Small intestine (tissue), 7 donors: ENCODE results near the gene PTPN9. TPM values are rescaled to one million over a fixed set of nuclear protein-coding genes. Genes with fewer than 3 reads are reported as not detected.
"Not testable (repeated sequence)": the region's sequence is repeated elsewhere in the genome, so short reads cannot be mapped to it uniquely, and the experiment has no call there.

Experiments used
- DNase-seq, 2 donors: peaks; one replicate each; pipeline versions ENCODE4 v3.0.0 to v3.0.0-alpha.2; 2013
- FAIRE-seq: peaks from 2 replicates; lab custom pipeline; 2012; peaks lifted over from hg19 to GRCh38; lab: Jason Lieb, UNC
- H3K27ac ChIP-seq, 3 donors: one replicate each; pipeline ENCODE4 v1.5.1; 2013; ENCODE audit warnings: low read length in 2 of 3, mild to moderate bottlenecking in 2 of 3, control low read depth in 1 of 3, inconsistent platforms in 1 of 3, low read depth in 1 of 3, moderate library complexity in 1 of 3
- H3K27me3 ChIP-seq, 3 donors: one replicate each; pipeline ENCODE4 v1.6.1; 2013; ENCODE audit warnings: low read length in 3 of 3, inconsistent platforms in 1 of 3; ENCODE audit not compliant: control insufficient read depth in 3 of 3, insufficient read depth in 3 of 3
- H3K36me3 ChIP-seq, 3 donors: one replicate each; pipeline ENCODE4 v1.6.1; 2013; ENCODE audit warnings: low read length in 3 of 3, inconsistent platforms in 1 of 3, low read depth in 1 of 3, mild to moderate bottlenecking in 1 of 3, moderate library complexity in 1 of 3; ENCODE audit not compliant: control insufficient read depth in 3 of 3, insufficient read depth in 2 of 3
- H3K4me1 ChIP-seq, 3 donors: one replicate each; pipeline ENCODE4 v1.6.1; 2013; ENCODE audit warnings: low read length in 2 of 3, inconsistent platforms in 1 of 3, low read depth in 1 of 3, mild to moderate bottlenecking in 1 of 3, moderate library complexity in 1 of 3; ENCODE audit not compliant: control insufficient read depth in 3 of 3, insufficient read depth in 2 of 3
- H3K4me3 ChIP-seq, 3 donors: one replicate each; pipeline ENCODE4 v1.5.1; 2013; ENCODE audit warnings: low read length in 3 of 3, control low read depth in 1 of 3, inconsistent platforms in 1 of 3, low read depth in 1 of 3, mild to moderate bottlenecking in 1 of 3, moderate library complexity in 1 of 3
- H3K9me3 ChIP-seq, 2 donors: one replicate each; pipeline ENCODE4 v1.6.1; 2013; ENCODE audit warnings: low read depth in 1 of 2, low read length in 1 of 2; ENCODE audit not compliant: control insufficient read depth in 2 of 2, insufficient read depth in 1 of 2
- WGBS, 3 donors: extraction: QIAGEN DNeasy Blood & Tissue Kit; methylation state at CpG; one replicate each; pipeline ENCODE4 v1.1.7; 2013; 5-methylcytosine and 5-hydroxymethylcytosine counted together
- polyA plus RNA-seq, 4 donors: library from polyadenylated mRNA; stranded (reverse) in 3 of 4; unstranded in 1 of 4; fragments of 200-250 nt in 3 of 4; fragments of 120-200 nt in 1 of 4; gene quantifications; one replicate each; pipeline versions ENCODE4 v1.2.1 to v1.2.3, GENCODE V29; 2013
- donor health status: healthy with polysubstance abuse.
- donor health status: control.
- donor health status: control.
- donor health status: Bipolar disorder and iron deficiency.
- donor health status: healthy.

PTPN9 gene
- polyA plus RNA-seq, 4 donors = 19.7 to 40.2 (median 20.6) TPM

GRCh38 chr15:75533945-75534344, 45.2 kb downstream of the PTPN9 start:
- DNase-seq (no peak), FAIRE-seq (no peak)
- Histone ChIP-seq H3K4me3 (no peak overlapping the region), H3K36me3 (peaks cover 0 to 17% (median 0%) of the 10 kb centered on the region in 3 donors), H3K4me1 (peaks cover 0 to 12% (median 6%) of the 10 kb centered on the region in 3 donors), H3K9me3 (no peaks in the 10 kb centered on the region), H3K27me3 (no peaks in the 10 kb centered on the region), H3K27ac (peak overlapping the region in 1 of 3 donors; percentile 1)
- WGBS, 3 donors = 84 to 97% (median 90%) methylated on average over 1 of the region's 1 CpG

DNA sequence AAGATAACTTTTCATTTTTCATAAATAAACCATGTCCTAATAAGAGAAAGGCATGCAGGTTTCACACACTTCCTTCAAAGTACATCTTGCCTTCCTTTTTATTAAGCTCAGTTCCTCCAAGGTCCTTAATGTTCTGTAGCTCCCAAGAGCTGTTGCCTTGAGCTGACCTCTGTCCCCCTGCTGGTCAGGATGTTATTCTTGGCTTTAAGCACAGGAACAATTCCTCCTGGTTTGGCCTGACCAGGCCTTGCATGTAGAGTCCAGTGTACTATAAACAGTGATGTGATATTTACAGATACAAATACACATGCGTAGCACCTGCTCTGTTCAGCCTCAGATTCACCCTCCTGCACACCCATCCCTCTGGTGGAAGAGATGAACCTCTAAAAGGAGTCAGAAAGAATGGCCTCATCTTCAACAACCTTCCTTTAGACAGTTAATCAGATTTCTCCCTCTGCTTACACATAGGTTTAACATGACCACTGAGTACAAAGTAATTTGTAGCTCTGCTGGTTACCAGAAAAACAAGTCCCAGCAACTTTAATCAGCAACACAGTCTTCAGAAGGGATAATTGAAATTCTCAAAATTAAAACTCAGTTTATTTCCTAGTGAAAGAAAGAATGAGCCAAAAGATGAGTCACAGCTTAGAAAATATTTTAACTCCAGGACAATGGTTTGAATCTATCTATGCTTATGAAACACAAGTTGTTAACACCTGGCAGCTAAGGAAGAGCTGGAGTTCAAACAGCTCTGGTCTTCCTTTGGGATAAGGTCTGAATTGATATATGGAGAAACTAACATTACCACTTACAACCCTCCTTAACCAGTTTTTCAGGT, 46.5 kb downstream of the PTPN9 start:
- 35 to 64% (median 51%) methylated on average over 1 of the region's 1 CpG for WGBS, 3 donors
- DNase-seq (peak; percentile 56 to 69), FAIRE-seq (no peak)
- Histone ChIP-seq H3K36me3 (peaks cover 0 to 17% (median 0%) of the 10 kb centered on the region in 3 donors), H3K27ac (peak overlapping the region in 2 of 3 donors; percentile 37 to 66), H3K4me1 (peaks cover 0 to 12% (median 6%) of the 10 kb centered on the region in 3 donors), H3K9me3 (no peaks in the 10 kb centered on the region), H3K4me3 (no peak overlapping the region), H3K27me3 (no peaks in the 10 kb centered on the region)

- Histone ChIP-seq H3K27ac (peak overlapping the region in 1 of 3 donors; percentile 48), H3K4me1 (peaks cover 0 to 12% (median 6%) of the 10 kb centered on the region in 3 donors), H3K36me3 (peaks cover 0 to 21% (median under 1%) of the 10 kb centered on the region in 3 donors), H3K4me3 (no peak overlapping the region), H3K27me3 (no peaks in the 10 kb centered on the region), H3K9me3 (no peaks in the 10 kb centered on the region)
- no peak for DNase-seq
- FAIRE-seq = no peak
- WGBS, 3 donors = 50 to 64% (median 59%) methylated on average over 3 of the region's 3 CpGs
Observed at GRCh38 chr15:75531041-75531450, 48.1 kb downstream of the PTPN9 start.

- WGBS, 3 donors = 87 to 97% (median 89%) methylated on average over 4 of the region's 4 CpGs
- no peaks in the 10 kb centered on the region for H3K9me3 ChIP-seq
- peaks cover 0 to 27% (median 5%) of the 10 kb centered on the region in 3 donors for H3K36me3 ChIP-seq
- no peak overlapping the region for H3K4me3 ChIP-seq
- peaks cover 0 to 12% (median 6%) of the 10 kb centered on the region in 3 donors for H3K4me1 ChIP-seq
- DNase-seq = no peak
- no peak for FAIRE-seq
- no peaks in the 10 kb centered on the region for H3K27me3 ChIP-seq
- H3K27ac ChIP-seq = no peak overlapping the region
Observed at GRCh38 chr15:75530169-75530568, 48.9 kb downstream of the PTPN9 start.

DNA sequence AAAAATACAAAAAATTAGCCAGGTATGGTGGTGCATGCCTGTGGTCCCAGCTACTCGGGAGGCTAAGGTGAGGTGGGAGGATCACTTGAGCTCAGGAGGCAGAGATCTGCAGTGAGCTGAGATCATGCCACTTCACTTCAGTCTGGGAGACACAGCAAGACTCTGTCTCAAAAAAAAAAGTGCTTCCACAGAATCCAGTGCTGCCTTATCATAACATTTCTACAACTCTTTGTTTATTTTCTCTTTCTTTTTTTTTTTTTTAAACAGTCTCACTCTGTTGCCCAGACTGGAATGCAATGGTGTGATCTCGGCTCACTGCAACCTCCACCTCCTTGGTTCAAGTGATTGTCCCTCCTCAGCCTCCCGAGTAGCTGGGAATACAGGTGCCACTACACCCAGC, 53.4 kb downstream of the PTPN9 start:
- not testable (repeated sequence) for H3K4me1 ChIP-seq, DNase-seq, H3K27me3 ChIP-seq, FAIRE-seq, H3K27ac ChIP-seq, H3K4me3 ChIP-seq, H3K9me3 ChIP-seq
- peaks cover 8 to 42% (median 14%) of the 10 kb centered on the region in 3 donors for H3K36me3 ChIP-seq
- 84 to 93% (median 91%) methylated on average over 3 of the region's 3 CpGs for WGBS, 3 donors

- H3K27me3 ChIP-seq = no peaks in the 10 kb centered on the region
- WGBS, 3 donors = 97 to 98% (median 98%) methylated on average over 2 of the region's 2 CpGs
- H3K4me1 ChIP-seq = no peaks in the 10 kb centered on the region
- no peak overlapping the region for H3K4me3 ChIP-seq
- no peaks in the 10 kb centered on the region for H3K9me3 ChIP-seq
- DNase-seq = no peak
- no peak overlapping the region for H3K27ac ChIP-seq
- peaks cover 8 to 50% (median 19%) of the 10 kb centered on the region in 3 donors for H3K36me3 ChIP-seq
- FAIRE-seq = no peak
Observed at GRCh38 chr15:75523011-75523410, 56.1 kb downstream of the PTPN9 start.

- no peak overlapping the region for H3K27ac ChIP-seq
- 57 to 83% (median 62%) methylated on average over 1 of the region's 1 CpG for WGBS, 3 donors
- H3K36me3 ChIP-seq = peaks cover 14 to 59% (median 14%) of the 10 kb centered on the region in 3 donors
Observed at GRCh38 chr15:75517233-75517632, 61.9 kb downstream of the PTPN9 start.

DNA sequence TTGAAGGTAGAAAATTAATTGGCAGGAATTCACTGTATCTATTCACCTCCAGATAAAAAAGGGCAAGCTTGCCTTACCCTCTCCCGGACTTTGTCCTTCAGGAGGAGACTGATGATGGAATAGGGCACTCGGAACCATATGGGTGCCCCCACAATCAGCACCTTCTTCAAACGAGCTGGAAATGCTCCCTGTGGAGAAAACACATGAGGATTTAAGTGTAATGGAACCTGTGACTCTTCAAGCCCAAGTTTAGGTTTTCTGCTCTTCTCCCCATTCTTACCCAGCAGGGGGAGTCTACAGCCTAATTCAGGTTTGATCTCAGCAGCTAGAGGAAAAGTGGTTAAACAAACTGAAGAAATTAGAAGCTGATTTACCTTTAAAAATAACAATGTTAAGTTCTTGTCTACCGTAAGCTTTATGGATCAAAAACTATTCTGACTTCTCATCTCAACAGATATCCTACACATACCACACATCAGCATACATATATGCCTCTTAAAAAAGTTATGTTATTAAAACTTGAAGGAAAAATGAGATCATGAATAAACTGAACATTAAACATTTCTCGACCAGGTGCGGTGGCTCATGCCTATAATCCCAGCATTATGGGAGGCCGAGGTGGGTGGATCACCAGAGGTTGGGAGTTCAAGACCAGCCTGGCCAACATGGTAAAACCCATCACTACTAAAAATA, 70.1 kb downstream of the PTPN9 start:
- Histone ChIP-seq H3K36me3 (peaks cover 7 to 51% (median 18%) of the 10 kb centered on the region in 3 donors), H3K9me3 (no peaks in the 10 kb centered on the region), H3K27me3 (no peaks in the 10 kb centered on the region), H3K27ac (peak overlapping the region in 2 of 3 donors; percentile 40 to 54), H3K4me3 (no peak overlapping the region), H3K4me1 (peaks cover 0 to 7% (median 0%) of the 10 kb centered on the region in 3 donors)
- peak; percentile 55 to 80 for DNase-seq
- 45 to 73% (median 58%) methylated on average over 7 of the region's 7 CpGs for WGBS, 3 donors
- FAIRE-seq = no peak

More at GRCh38 chr15:75517233-75517632, 61.9 kb downstream of the PTPN9 start:
- no peaks in the 10 kb centered on the region for H3K27me3 ChIP-seq
- H3K4me3 ChIP-seq = no peak overlapping the region
- DNase-seq (no peak), FAIRE-seq (no peak)
- H3K4me1 ChIP-seq = no peaks in the 10 kb centered on the region
- H3K9me3 ChIP-seq = no peaks in the 10 kb centered on the region
